ENCODE data around the gene PDZD4. TPM values are rescaled to one million over a fixed set of nuclear protein-coding genes. Genes with fewer than 3 reads are reported as not detected.

Gene PDZD4
- polyA plus RNA-seq, 1 donor (not counting 4 experiments of a cell fraction or from before 2014, with no cell fraction given) = 0.05 TPM

- Histone ChIP-seq H2AFZ (ENCODE audit: control insufficient read depth, low read length) (no peak overlapping the region), H3K4me2 (ENCODE audit: control insufficient read depth, extremely low read depth, insufficient read depth, low read depth, low read length) (no peak overlapping the region), H4K20me1 (ENCODE audit: control insufficient read depth, extremely low read depth, insufficient read depth, low read length) (no peaks in the 10 kb centered on the region), H3K9me1 (ENCODE audit: control insufficient read depth, extremely low read depth, insufficient read depth, low read length) (no peaks in the 10 kb centered on the region), H3K27me3 (ENCODE audit: control insufficient read depth, extremely low read depth, insufficient read depth, low read length) (no peaks in the 10 kb centered on the region), H3K36me3 (ENCODE audit: control insufficient read depth in 2 of 2, extremely low read depth in 1 of 2, insufficient read depth in 2 of 2, low read length in 2 of 2) (no peaks in the 10 kb centered on the region), H3K79me2 (ENCODE audit: control insufficient read depth, insufficient read depth, low read length) (no peaks in the 10 kb centered on the region), H3K27ac (ENCODE audit: control insufficient read depth, insufficient read depth, low read length) (no peak overlapping the region), H3K9me3 (ENCODE audit: control insufficient read depth, low read depth, low read length) (no peaks in the 10 kb centered on the region), H3K4me3 (ENCODE audit: control insufficient read depth in 2 of 3, extremely low read depth in 1 of 3, insufficient read depth in 2 of 3, low read depth in 1 of 3, low read length in 3 of 3) (no peak overlapping the region), H3K9ac (ENCODE audit: control insufficient read depth, extremely low read depth, insufficient read depth, low read length) (no peak overlapping the region), H3K4me1 (ENCODE audit: control insufficient read depth, extremely low read depth, insufficient read depth, low read length) (no peaks in the 10 kb centered on the region)
- DNase-seq (ENCODE audit: low read depth, low spot score) (no peak), FAIRE-seq (no peak)
- no peak for TF ChIP-seq EZH2 (IDR thresholded peaks at IDR 0.05; ENCODE audit: low read length)
- no peak for TF ChIP-seq CTCF (optimal IDR thresholded peaks at IDR 0.05 in 1 of 3, IDR thresholded peaks at IDR 0.05 in 1 of 3, conservative IDR thresholded peaks at IDR 0.05 in 1 of 3; ENCODE audit: extremely low read depth in 1 of 3, insufficient read depth in 2 of 3, low read length in 3 of 3)
- dilution Hi-C loops (cut with MboI; ENCODE audit: extremely low pct_ligation_motif_present, low sequenced_read_pairs) = no loop called here
These were observed 23.0 kb upstream of the PDZD4 start for GRCh38 chrX:153853180-153853901.

GRCh38 chrX:153851981-153852380 lies 21.6 kb upstream of the PDZD4 start:
- TF ChIP-seq EZH2 (IDR thresholded peaks at IDR 0.05; ENCODE audit: low read length) = no peak
- no peak for TF ChIP-seq CTCF (optimal IDR thresholded peaks at IDR 0.05 in 1 of 3, IDR thresholded peaks at IDR 0.05 in 1 of 3, conservative IDR thresholded peaks at IDR 0.05 in 1 of 3; ENCODE audit: extremely low read depth in 1 of 3, insufficient read depth in 2 of 3, low read length in 3 of 3)
- no peak overlapping the region for H3K4me2 ChIP-seq (ENCODE audit: control insufficient read depth, extremely low read depth, insufficient read depth, low read depth, low read length)
- no peak overlapping the region for H3K9ac ChIP-seq (ENCODE audit: control insufficient read depth, extremely low read depth, insufficient read depth, low read length)
- H2AFZ ChIP-seq (ENCODE audit: control insufficient read depth, low read length) = no peak overlapping the region
- H3K9me1 ChIP-seq (ENCODE audit: control insufficient read depth, extremely low read depth, insufficient read depth, low read length) = no peaks in the 10 kb centered on the region
- dilution Hi-C loops (cut with MboI; ENCODE audit: extremely low pct_ligation_motif_present, low sequenced_read_pairs) = no loop called here
- H3K9me3 ChIP-seq (ENCODE audit: control insufficient read depth, low read depth, low read length) = no peaks in the 10 kb centered on the region
- H3K4me3 ChIP-seq (ENCODE audit: control insufficient read depth in 2 of 3, extremely low read depth in 1 of 3, insufficient read depth in 2 of 3, low read depth in 1 of 3, low read length in 3 of 3) = no peak overlapping the region
- no peak for DNase-seq (ENCODE audit: low read depth, low spot score)
- H3K27ac ChIP-seq (ENCODE audit: control insufficient read depth, insufficient read depth, low read length) = no peak overlapping the region
- H4K20me1 ChIP-seq (ENCODE audit: control insufficient read depth, extremely low read depth, insufficient read depth, low read length) = no peaks in the 10 kb centered on the region
- H3K4me1 ChIP-seq (ENCODE audit: control insufficient read depth, extremely low read depth, insufficient read depth, low read length) = no peaks in the 10 kb centered on the region
- no peaks in the 10 kb centered on the region for H3K79me2 ChIP-seq (ENCODE audit: control insufficient read depth, insufficient read depth, low read length)
- no peaks in the 10 kb centered on the region for H3K27me3 ChIP-seq (ENCODE audit: control insufficient read depth, extremely low read depth, insufficient read depth, low read length)
- FAIRE-seq = no peak
- H3K36me3 ChIP-seq (ENCODE audit: control insufficient read depth in 2 of 2, extremely low read depth in 1 of 2, insufficient read depth in 2 of 2, low read length in 2 of 2) = no peaks in the 10 kb centered on the region

Data from keratinocyte (primary cell).